B cell (primary cell): ENCODE results near the gene ANXA4.

Experiments
- EZH2 ChIP-seq: IDR thresholded peaks from 2 replicates; pipeline ENCODE4 v1.6.1; 2012; ENCODE audit warnings: borderline replicate concordance, low read depth, mild to moderate bottlenecking, moderate library complexity, low read length; ENCODE audit not compliant: insufficient read depth, poor library complexity, severe bottlenecking
- TF ChIP-seq, protein P1 (sequence below): fragments of 200-600 bp; IDR thresholded peaks from one replicate; pipeline ENCODE4 v1.8.0; 2022; ENCODE audit warnings: antibody characterized with exemption, mild to moderate bottlenecking

DNA sequence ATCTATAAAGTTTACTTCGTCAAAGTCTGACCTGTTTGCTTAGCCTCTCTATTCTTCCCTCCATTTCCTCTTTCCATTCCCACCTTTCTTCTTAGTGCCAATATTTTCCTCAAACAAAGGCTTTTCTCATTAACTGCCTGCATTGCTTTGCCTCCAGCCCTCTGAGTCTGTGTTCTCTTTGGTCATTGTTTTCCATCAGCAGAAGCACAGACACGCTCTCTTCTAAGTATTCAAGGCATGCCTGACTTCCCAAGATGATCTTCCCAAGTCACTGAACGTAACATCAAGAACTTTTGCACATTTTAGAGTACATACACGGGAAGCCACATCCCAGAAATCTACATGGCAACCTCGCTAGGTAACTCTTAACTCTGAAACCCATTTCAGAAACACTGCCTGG is 32.6 kb upstream of the ANXA4 start:
- no peak for TF ChIP-seq EZH2
- TF ChIP-seq, protein P1, sequence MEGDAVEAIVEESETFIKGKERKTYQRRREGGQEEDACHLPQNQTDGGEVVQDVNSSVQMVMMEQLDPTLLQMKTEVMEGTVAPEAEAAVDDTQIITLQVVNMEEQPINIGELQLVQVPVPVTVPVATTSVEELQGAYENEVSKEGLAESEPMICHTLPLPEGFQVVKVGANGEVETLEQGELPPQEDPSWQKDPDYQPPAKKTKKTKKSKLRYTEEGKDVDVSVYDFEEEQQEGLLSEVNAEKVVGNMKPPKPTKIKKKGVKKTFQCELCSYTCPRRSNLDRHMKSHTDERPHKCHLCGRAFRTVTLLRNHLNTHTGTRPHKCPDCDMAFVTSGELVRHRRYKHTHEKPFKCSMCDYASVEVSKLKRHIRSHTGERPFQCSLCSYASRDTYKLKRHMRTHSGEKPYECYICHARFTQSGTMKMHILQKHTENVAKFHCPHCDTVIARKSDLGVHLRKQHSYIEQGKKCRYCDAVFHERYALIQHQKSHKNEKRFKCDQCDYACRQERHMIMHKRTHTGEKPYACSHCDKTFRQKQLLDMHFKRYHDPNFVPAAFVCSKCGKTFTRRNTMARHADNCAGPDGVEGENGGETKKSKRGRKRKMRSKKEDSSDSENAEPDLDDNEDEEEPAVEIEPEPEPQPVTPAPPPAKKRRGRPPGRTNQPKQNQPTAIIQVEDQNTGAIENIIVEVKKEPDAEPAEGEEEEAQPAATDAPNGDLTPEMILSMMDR, result no peak
